SK-N-SH treated with all-trans-retinoic acid at 6 μM for 48 hours (cell line): ENCODE measurements around the gene NDFIP1.

Experiments
- ARNTL ChIP-seq: fragments of 450-650 bp; formaldehyde crosslinking; IDR thresholded peaks from 2 replicates; pipeline ENCODE4 v1.5.0; 2020; ENCODE audit warnings: low read depth, mild to moderate bottlenecking, moderate library complexity, borderline replicate concordance
- BACH2 ChIP-seq: fragments of 250-450 bp; sonication (Bioruptor Pico); IDR thresholded peaks from 2 replicates; pipeline ENCODE4 v1.9.0; 2021; ENCODE audit warnings: mild to moderate bottlenecking, borderline replicate concordance
- ESRRG ChIP-seq: fragments of 250-450 bp; sonication (Bioruptor Pico); IDR thresholded peaks from 2 replicates; pipeline ENCODE4 v1.6.1; 2021; ENCODE audit warnings: mild to moderate bottlenecking
- ISL1 ChIP-seq: fragments of 250-450 bp; sonication (Bioruptor Pico); IDR thresholded peaks from 2 replicates; pipeline ENCODE4 v2.1.2; 2022; ENCODE audit warnings: mild to moderate bottlenecking, moderate library complexity
- RARB ChIP-seq: fragments of 250-450 bp; sonication (Bioruptor Pico); IDR thresholded peaks from 2 replicates; pipeline ENCODE4 v1.8.0; 2021; ENCODE audit warnings: mild to moderate bottlenecking, moderate library complexity
- TCF4 ChIP-seq: fragments of 250-450 bp; sonication (Bioruptor Pico); IDR thresholded peaks from 2 replicates; pipeline ENCODE4 v1.8.0; 2021; ENCODE audit warnings: mild to moderate bottlenecking, moderate library complexity, borderline replicate concordance
- TOX ChIP-seq: fragments of 250-450 bp; sonication (Bioruptor Pico); IDR thresholded peaks from 2 replicates; pipeline ENCODE4 v1.8.0; 2021; ENCODE audit warnings: mild to moderate bottlenecking, moderate library complexity, borderline replicate concordance
- ZC3H10 ChIP-seq: fragments of 250-450 bp; sonication (Bioruptor Pico); IDR thresholded peaks from 2 replicates; pipeline ENCODE4 v1.5.1; 2021; ENCODE audit warnings: mild to moderate bottlenecking, moderate library complexity
- ZFP3 ChIP-seq: fragments of 250-450 bp; sonication (Bioruptor Pico); IDR thresholded peaks from 2 replicates; pipeline ENCODE4 v1.5.0; 2020; ENCODE audit warnings: mild to moderate bottlenecking, moderate library complexity
- ZFP30 ChIP-seq: fragments of 450-650 bp; formaldehyde crosslinking; IDR thresholded peaks from 2 replicates; pipeline ENCODE4 v1.5.0; 2022; ENCODE audit warnings: mild to moderate bottlenecking, moderate library complexity
- ZNF565 ChIP-seq: fragments of 450-650 bp; formaldehyde crosslinking; conservative IDR thresholded peaks from 2 replicates; pipeline ENCODE4 v1.5.0; 2020; ENCODE audit warnings: low read depth, mild to moderate bottlenecking, moderate library complexity
- ZNF70 ChIP-seq: fragments of 450-650 bp; formaldehyde crosslinking; IDR thresholded peaks from 2 replicates; pipeline ENCODE4 v1.5.0; 2020; ENCODE audit warnings: mild to moderate bottlenecking, moderate library complexity
- TF ChIP-seq, protein P1 (sequence below): fragments of 250-450 bp; sonication (Bioruptor Pico); IDR thresholded peaks from 2 replicates; pipeline ENCODE4 v1.5.1; 2020; ENCODE audit warnings: low read depth, mild to moderate bottlenecking, moderate library complexity
- TF ChIP-seq, protein P2 (sequence below): fragments of 250-450 bp; sonication (Bioruptor Pico); IDR thresholded peaks from 2 replicates; pipeline ENCODE4 v1.8.0; 2020; ENCODE audit warnings: mild to moderate bottlenecking, moderate library complexity, borderline replicate concordance

DNA sequence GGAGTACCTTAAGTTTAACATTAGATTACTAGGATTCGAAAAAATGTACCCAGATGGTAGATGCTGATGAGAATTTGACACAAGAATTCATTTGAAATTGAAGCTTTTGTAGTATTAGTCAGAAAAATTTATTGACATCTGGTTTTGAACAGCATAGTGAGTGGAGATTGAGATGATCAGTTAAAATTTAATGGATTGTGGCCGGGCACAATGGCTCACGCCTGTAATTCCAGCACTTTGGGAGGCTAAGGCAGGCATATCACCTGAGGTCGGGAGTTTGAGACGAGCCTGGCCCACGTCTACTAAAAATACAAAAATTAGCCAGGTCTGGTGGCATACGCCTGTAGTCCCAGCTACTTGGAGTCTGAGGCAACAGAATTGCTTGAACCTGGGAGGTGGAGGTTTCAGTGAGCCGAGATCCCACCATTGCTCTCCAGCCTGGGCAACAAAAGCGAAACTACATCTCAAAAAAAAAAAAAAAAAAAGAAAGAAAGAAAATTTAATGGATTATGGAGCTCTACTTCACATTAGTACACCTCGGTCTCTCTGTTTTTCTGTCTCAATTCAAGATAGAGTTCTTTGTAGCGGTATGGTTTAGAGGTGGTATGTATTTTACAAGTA is 21.0 kb downstream of the NDFIP1 start:
- TF ChIP-seq, protein P1, sequence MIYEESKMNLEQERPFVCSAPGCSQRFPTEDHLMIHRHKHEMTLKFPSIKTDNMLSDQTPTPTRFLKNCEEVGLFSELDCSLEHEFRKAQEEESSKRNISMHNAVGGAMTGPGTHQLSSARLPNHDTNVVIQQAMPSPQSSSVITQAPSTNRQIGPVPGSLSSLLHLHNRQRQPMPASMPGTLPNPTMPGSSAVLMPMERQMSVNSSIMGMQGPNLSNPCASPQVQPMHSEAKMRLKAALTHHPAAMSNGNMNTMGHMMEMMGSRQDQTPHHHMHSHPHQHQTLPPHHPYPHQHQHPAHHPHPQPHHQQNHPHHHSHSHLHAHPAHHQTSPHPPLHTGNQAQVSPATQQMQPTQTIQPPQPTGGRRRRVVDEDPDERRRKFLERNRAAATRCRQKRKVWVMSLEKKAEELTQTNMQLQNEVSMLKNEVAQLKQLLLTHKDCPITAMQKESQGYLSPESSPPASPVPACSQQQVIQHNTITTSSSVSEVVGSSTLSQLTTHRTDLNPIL (CRISPR knock-in tag): no peak
- TF ChIP-seq, protein P2, sequence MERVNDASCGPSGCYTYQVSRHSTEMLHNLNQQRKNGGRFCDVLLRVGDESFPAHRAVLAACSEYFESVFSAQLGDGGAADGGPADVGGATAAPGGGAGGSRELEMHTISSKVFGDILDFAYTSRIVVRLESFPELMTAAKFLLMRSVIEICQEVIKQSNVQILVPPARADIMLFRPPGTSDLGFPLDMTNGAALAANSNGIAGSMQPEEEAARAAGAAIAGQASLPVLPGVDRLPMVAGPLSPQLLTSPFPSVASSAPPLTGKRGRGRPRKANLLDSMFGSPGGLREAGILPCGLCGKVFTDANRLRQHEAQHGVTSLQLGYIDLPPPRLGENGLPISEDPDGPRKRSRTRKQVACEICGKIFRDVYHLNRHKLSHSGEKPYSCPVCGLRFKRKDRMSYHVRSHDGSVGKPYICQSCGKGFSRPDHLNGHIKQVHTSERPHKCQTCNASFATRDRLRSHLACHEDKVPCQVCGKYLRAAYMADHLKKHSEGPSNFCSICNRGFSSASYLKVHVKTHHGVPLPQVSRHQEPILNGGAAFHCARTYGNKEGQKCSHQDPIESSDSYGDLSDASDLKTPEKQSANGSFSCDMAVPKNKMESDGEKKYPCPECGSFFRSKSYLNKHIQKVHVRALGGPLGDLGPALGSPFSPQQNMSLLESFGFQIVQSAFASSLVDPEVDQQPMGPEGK (CRISPR knock-in tag): no peak
- no peak for TF ChIP-seq ZC3H10 (CRISPR knock-in tag)
- no peak for TF ChIP-seq ZNF70 (CRISPR knock-in tag)
- TF ChIP-seq BACH2: no peak
- TF ChIP-seq ZFP3 (CRISPR knock-in tag): no peak
- TF ChIP-seq ARNTL (CRISPR knock-in tag): no peak
- no peak for TF ChIP-seq ESRRG
- TF ChIP-seq ZFP30 (CRISPR knock-in tag): no peak
- no peak for TF ChIP-seq ISL1 (CRISPR knock-in tag)
- no peak for TF ChIP-seq TCF4 (CRISPR knock-in tag)
- TF ChIP-seq RARB (CRISPR knock-in tag): no peak
- no peak for TF ChIP-seq ZNF565 (CRISPR knock-in tag)
- TF ChIP-seq TOX (CRISPR knock-in tag): no peak
